UCSD-AML1 (cell line): ENCODE measurements around the gene PRUNE1.

ENCODE experiments used
- DNase-seq: peaks from one replicate; lab custom pipeline; 2025; ENCODE audit not compliant: unreplicated experiment; lab: John Stamatoyannopoulos, UW

The PRUNE1 gene

GRCh38 chr1:151005729-151006319 lies 2.4 kb upstream of the PRUNE1 start:
- DNase-seq: no peak

- DNase-seq: peak; percentile 64
Measured at GRCh38 chr1:151006327-151007052, 1.8 kb upstream of the PRUNE1 start, which contains the start of gene MINDY1. MINDY1 (minus strand) TSS chr1:151006902; CDS start chr1:151002617, 4,285 bp downstream.

- no peak for DNase-seq
Measured at GRCh38 chr1:151007853-151008243, 401 bp upstream of the PRUNE1 start.

GRCh38 chr1:151009206-151009587 lies 948 bp downstream of the PRUNE1 start:
- DNase-seq: no peak

GRCh38 chr1:151009674-151010345 lies 1.6 kb downstream of the PRUNE1 start:
- no peak for DNase-seq

- no peak for DNase-seq
Measured at GRCh38 chr1:151010346-151010726, 2.1 kb downstream of the PRUNE1 start.

- DNase-seq: peak; percentile 22
Measured at GRCh38 chr1:151011154-151011850, 3.1 kb downstream of the PRUNE1 start.

GRCh38 chr1:151012684-151013471 lies 4.6 kb downstream of the PRUNE1 start:
- no peak for DNase-seq

- peak; percentile 18 for DNase-seq
Measured at GRCh38 chr1:151013518-151013917, 5.3 kb downstream of the PRUNE1 start.

- peak; percentile 72 for DNase-seq
Measured at GRCh38 chr1:151024540-151025146, 16.4 kb downstream of the PRUNE1 start.

GRCh38 chr1:151026460-151026859 lies 18.2 kb downstream of the PRUNE1 start:
- no peak for DNase-seq

GRCh38 chr1:151032164-151032563 lies 23.9 kb downstream of the PRUNE1 start:
- no peak for DNase-seq

- no peak for DNase-seq
Measured at GRCh38 chr1:151035167-151035566, 26.9 kb downstream of the PRUNE1 start.

- DNase-seq: no peak
Measured at GRCh38 chr1:151036356-151036755, 28.1 kb downstream of the PRUNE1 start, which contains the start of gene BNIPL. BNIPL (plus strand) TSS chr1:151036586; CDS start chr1:151036726, 140 bp downstream.

GRCh38 chr1:151037032-151037431 lies 28.8 kb downstream of the PRUNE1 start:
- no peak for DNase-seq

GRCh38 chr1:151039521-151039920 lies 31.3 kb downstream of the PRUNE1 start:
- no peak for DNase-seq

- no peak for DNase-seq
Measured at GRCh38 chr1:151043163-151043562, 34.9 kb downstream of the PRUNE1 start.

GRCh38 chr1:151047591-151047924 lies 39.3 kb downstream of the PRUNE1 start, which contains the start of gene C1orf56:
C1orf56 (plus strand) TSS chr1:151047751; CDS start chr1:151047848, 97 bp downstream.
- DNase-seq: no peak

- no peak for DNase-seq
Measured at GRCh38 chr1:151047925-151048644, 39.8 kb downstream of the PRUNE1 start.

- peak; percentile 20 for DNase-seq
Measured at GRCh38 chr1:151048645-151049032, 40.4 kb downstream of the PRUNE1 start.
